ENCODE data around the gene PTGIS. TPM values are rescaled to one million over a fixed set of nuclear protein-coding genes. Genes with fewer than 3 reads are reported as not detected.

PTGIS gene
- total RNA-seq, 1 donor from 2014 or later: 12.2 TPM

DNA sequence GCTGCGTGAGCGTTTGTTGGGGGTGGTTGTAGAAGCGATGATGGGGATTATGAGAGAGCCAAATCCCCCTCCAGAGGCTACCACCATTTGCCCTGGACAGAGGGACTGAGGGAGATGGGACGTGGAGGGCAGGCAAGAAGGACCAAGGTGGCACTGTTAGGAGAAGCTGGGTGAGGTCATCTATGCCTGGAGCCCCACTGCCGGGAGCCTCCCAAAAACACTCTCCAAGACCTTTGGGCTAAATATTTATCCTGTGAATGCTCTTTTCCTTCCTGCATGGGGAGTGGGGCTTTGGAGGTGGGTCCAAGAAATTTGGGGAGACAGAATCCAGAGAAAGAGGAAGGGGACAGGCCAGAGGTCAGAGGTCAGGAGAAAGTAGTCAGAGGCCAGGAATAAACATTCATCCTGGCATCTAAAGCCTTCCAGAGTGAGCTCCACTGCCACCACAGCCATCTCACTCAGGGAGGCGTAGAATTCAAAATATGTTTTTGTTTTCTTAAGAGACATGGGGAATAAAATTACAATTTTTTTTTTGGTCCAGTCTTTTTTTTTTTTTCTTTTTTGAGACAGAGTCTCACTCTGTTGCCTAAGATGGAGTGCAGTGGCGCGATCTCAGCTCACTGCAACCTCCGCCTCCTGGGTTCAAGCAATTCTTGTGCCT, 17.8 kb upstream of the PTGIS start:
- H3K4me3 Mint-ChIP-seq (ENCODE audit: unreplicated experiment): no peak overlapping the region
- TF ChIP-seq CTCF (IDR thresholded peaks at IDR 0.05; ENCODE audit: unreplicated experiment): no peak
- H3K36me3 Mint-ChIP-seq (ENCODE audit: low read depth, unreplicated experiment): peaks cover 5% of the 10 kb centered on the region
- H3K9me3 Mint-ChIP-seq (ENCODE audit: unreplicated experiment): no peaks in the 10 kb centered on the region
- no peak for DNase-seq (ENCODE audit: low spot score)
- H3K27ac Mint-ChIP-seq (ENCODE audit: unreplicated experiment): no peak overlapping the region
- H3K27me3 Mint-ChIP-seq (ENCODE audit: unreplicated experiment): peaks cover 15% of the 10 kb centered on the region
- peaks cover 17% of the 10 kb centered on the region for H3K4me1 Mint-ChIP-seq (ENCODE audit: unreplicated experiment)

- Mint-ChIP-seq H3K9me3 (ENCODE audit: unreplicated experiment) (no peaks in the 10 kb centered on the region), H3K4me1 (ENCODE audit: unreplicated experiment) (peaks cover 7% of the 10 kb centered on the region), H3K4me3 (ENCODE audit: unreplicated experiment) (no peak overlapping the region), H3K27ac (ENCODE audit: unreplicated experiment) (no peak overlapping the region), H3K27me3 (ENCODE audit: unreplicated experiment) (peaks cover 8% of the 10 kb centered on the region), H3K36me3 (ENCODE audit: low read depth, unreplicated experiment) (peaks cover 2% of the 10 kb centered on the region)
- no peak for TF ChIP-seq CTCF (IDR thresholded peaks at IDR 0.05; ENCODE audit: unreplicated experiment)
- DNase-seq (ENCODE audit: low spot score): no peak
These were observed 16.8 kb upstream of the PTGIS start for GRCh38 chr20:49584418-49585382.

DNA sequence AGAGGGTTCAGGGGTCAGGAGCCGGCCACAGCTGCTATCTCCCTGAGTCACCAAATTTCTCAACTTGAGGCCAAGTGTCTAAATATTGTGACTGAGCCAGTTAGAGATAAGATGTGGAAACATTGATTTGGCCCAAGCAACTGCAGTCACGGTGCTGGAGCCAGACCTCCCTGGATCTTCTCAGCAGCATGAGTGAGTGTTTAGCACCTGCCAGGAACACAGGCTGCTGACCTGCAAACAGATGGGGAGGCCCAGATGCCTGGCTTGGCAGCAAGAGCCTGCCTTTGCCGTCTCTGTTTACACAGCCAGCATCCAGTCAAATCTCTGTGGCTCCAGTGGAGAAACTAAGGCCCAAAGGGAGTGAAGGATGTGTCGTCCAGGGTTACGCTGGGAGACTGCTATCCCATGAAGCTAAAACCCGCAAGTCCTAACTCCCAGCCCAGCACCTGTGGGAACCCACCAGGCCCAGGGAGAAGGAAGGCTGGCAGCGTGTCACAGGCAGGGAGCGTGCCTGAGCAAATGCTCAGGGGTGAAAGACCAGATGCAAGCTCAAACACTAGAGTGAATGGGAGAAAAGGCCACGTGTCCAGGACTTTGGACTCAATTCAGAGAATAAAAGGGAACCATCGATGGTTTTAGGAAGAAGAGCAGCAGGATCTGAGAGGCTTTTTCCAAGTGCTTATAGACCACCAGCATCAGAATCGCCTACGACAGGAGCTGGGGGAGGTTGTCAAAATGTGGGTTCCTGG, 15.9 kb upstream of the PTGIS start:
- Mint-ChIP-seq H3K36me3 (ENCODE audit: low read depth, unreplicated experiment) (no peaks in the 10 kb centered on the region), H3K27me3 (ENCODE audit: unreplicated experiment) (peaks cover 8% of the 10 kb centered on the region), H3K4me3 (ENCODE audit: unreplicated experiment) (no peak overlapping the region), H3K27ac (ENCODE audit: unreplicated experiment) (no peak overlapping the region), H3K9me3 (ENCODE audit: unreplicated experiment) (no peaks in the 10 kb centered on the region), H3K4me1 (ENCODE audit: unreplicated experiment) (peaks cover 4% of the 10 kb centered on the region)
- no peak for DNase-seq (ENCODE audit: low spot score)
- TF ChIP-seq CTCF (IDR thresholded peaks at IDR 0.05; ENCODE audit: unreplicated experiment): no peak

DNA sequence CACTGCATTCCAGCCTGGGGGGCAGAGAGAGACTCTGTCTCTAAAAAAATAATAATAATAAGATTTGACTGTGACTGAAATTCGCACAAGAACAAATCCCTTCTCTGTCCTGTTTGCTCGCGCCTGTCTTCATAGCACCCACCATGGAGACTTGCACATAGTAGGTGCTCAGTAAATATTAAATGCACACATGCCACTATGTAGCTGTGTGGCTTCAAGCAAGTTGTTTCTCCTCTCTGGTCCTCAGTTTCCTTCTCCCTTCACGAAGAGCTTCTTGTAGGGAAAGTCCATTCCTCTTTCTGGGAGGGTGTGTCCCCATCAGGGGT, 15.4 kb upstream of the PTGIS start:
- H3K36me3 Mint-ChIP-seq (ENCODE audit: low read depth, unreplicated experiment): no peaks in the 10 kb centered on the region
- no peak for TF ChIP-seq CTCF (IDR thresholded peaks at IDR 0.05; ENCODE audit: unreplicated experiment)
- peaks cover 8% of the 10 kb centered on the region for H3K27me3 Mint-ChIP-seq (ENCODE audit: unreplicated experiment)
- no peaks in the 10 kb centered on the region for H3K4me1 Mint-ChIP-seq (ENCODE audit: unreplicated experiment)
- no peak for DNase-seq (ENCODE audit: low spot score)
- H3K4me3 Mint-ChIP-seq (ENCODE audit: unreplicated experiment): no peak overlapping the region
- no peaks in the 10 kb centered on the region for H3K9me3 Mint-ChIP-seq (ENCODE audit: unreplicated experiment)
- H3K27ac Mint-ChIP-seq (ENCODE audit: unreplicated experiment): no peak overlapping the region
